Measurements from ENCODE around the gene CCDC69. TPM values are rescaled to one million over a fixed set of nuclear protein-coding genes. Genes with fewer than 3 reads are reported as not detected.

CCDC69 gene
- total and polyA plus RNA-seq, 2 of the 8 experiments (the other 6 are each of a cell fraction or from before 2014, with no cell fraction given), result 8.4 to 10.8 TPM

- Histone ChIP-seq H3K56ac (replicated peaks; ENCODE audit: insufficient read length, low read depth, low read length) (no peak overlapping the region), H3K36me3 (ENCODE audit: control insufficient read depth in 2 of 4, insufficient read depth in 4 of 4, low read length in 3 of 4) (no peaks in the 10 kb centered on the region), H3K4me3 (ENCODE audit: extremely low read depth in 1 of 4, insufficient read depth in 2 of 4, low read depth in 3 of 4, low read length in 4 of 4) (no peak overlapping the region), H3K9ac (replicated peaks in 1 of 4; ENCODE audit: extremely low read depth in 1 of 4, low read depth in 3 of 4, low read length in 3 of 4) (no peak overlapping the region), H2BK5ac (ENCODE audit: low read depth, low read length) (no peak overlapping the region), H2AK5ac (ENCODE audit: low read depth, low read length) (no peak overlapping the region), H3K23me2 (ENCODE audit: low read depth, low read length) (no peaks in the 10 kb centered on the region), H3K4me2 (ENCODE audit: insufficient read depth in 1 of 2, low read depth in 2 of 2, low read length in 2 of 2) (peak overlapping the region in 1 of 2 experiments; percentile 49; a peak in 2 of 4 replicates), H3K23ac (ENCODE audit: insufficient read length) (no peak overlapping the region), H3K14ac (ENCODE audit: insufficient read length) (no peak overlapping the region), H4K5ac (ENCODE audit: insufficient read length, low read depth, low read length) (no peak overlapping the region), H2BK12ac (ENCODE audit: low read depth, low read length) (no peak overlapping the region), H3K79me2 (ENCODE audit: control insufficient read depth in 1 of 2, insufficient read depth in 2 of 2, low read length in 2 of 2) (no peaks in the 10 kb centered on the region), H2AFZ (ENCODE audit: low read length) (peak overlapping the region; percentile 72; the same call in 1 of the 2 replicates), H3K27ac (ENCODE audit: low read depth, low read length) (no peak overlapping the region), H3K79me1 (ENCODE audit: low read depth, low read length) (no peaks in the 10 kb centered on the region), H3K4ac (replicated peaks; ENCODE audit: insufficient read length, low read depth, low read length) (no peak overlapping the region), H4K8ac (ENCODE audit: extremely low read depth, insufficient read depth, low read length) (no peak overlapping the region), H4K20me1 (replicated peaks in 1 of 2; ENCODE audit: control insufficient read depth in 1 of 2, insufficient read depth in 2 of 2, low read length in 2 of 2) (no peaks in the 10 kb centered on the region), H3K9me3 (ENCODE audit: insufficient read depth in 2 of 2, low read depth in 1 of 2, low read length in 1 of 2) (no peaks in the 10 kb centered on the region), H3K4me1 (replicated peaks in 1 of 4; ENCODE audit: control insufficient read depth in 3 of 4, insufficient read depth in 4 of 4, low read length in 3 of 4) (peaks cover 0 to 11% (median 0%) of the 10 kb centered on the region in 4 experiments; a peak in 1 of 7 replicates), H4K91ac (replicated peaks; ENCODE audit: insufficient read length, low read length) (no peak overlapping the region), H3K27me3 (replicated peaks in 1 of 4; ENCODE audit: control insufficient read depth in 3 of 4, extremely low read depth in 1 of 4, insufficient read depth in 3 of 4, low read length in 3 of 4) (no peaks in the 10 kb centered on the region), H2BK120ac (replicated peaks; ENCODE audit: low read depth, low read length) (no peak overlapping the region), H2BK15ac (ENCODE audit: low read length) (no peak overlapping the region), H2BK20ac (ENCODE audit: low read length) (no peak overlapping the region), H3K18ac (ENCODE audit: extremely low read depth, low read length) (no peak overlapping the region)
- no peak for DNase-seq (ENCODE audit: low read depth in 1 of 2, low spot score in 2 of 2)
- WGBS, 2 experiments (ENCODE audit: extremely low coverage in 1 of 2, insufficient coverage in 1 of 2, insufficient read length in 1 of 2, insufficient replicate concordance in 2 of 2, low coverage in 1 of 2, low lambda C conversion rate in 2 of 2, missing lambda C conversion rate in 1 of 2), result 78% methylated on average over 13 of the region's 15 CpGs; no CpG with 5 or more reads in 1 of the 2 experiments
- ChIA-PET POLR2A (ENCODE audit: partially characterized antibody) (no interaction called here), CTCF (ENCODE audit: partially characterized antibody) (interaction anchor here (0.6 to 3.4 kb wide), 3 partner anchors 49 to 291 kb away, joined by 3 to 12 read pairs (median 4); no protein-coding TSS in a partner anchor)
- no peak for FAIRE-seq
- TF ChIP-seq MAFK (IDR thresholded peaks at IDR 0.05; ENCODE audit: low read depth, low read length), result no peak
- no peak for TF ChIP-seq SIRT6 (IDR thresholded peaks at IDR 0.05; ENCODE audit: low read length)
- no peak for TF ChIP-seq MAX (IDR thresholded peaks at IDR 0.05)
- TF ChIP-seq CBX8 (IDR thresholded peaks at IDR 0.05; ENCODE audit: borderline replicate concordance, low read depth, low read length), result no peak
- TF ChIP-seq ATF3 (IDR thresholded peaks at IDR 0.05; ENCODE audit: insufficient read depth, low read depth, low read length), result no peak
- no peak for TF ChIP-seq RNF2 (IDR thresholded peaks at IDR 0.05; ENCODE audit: borderline replicate concordance, low read depth, low read length, missing control alignments, poor library complexity, severe bottlenecking)
- TF ChIP-seq CREB1 (IDR thresholded peaks at IDR 0.05), result no peak
- TF ChIP-seq SRF (IDR thresholded peaks at IDR 0.05; ENCODE audit: low read depth, low read length), result no peak
- no peak for TF ChIP-seq RAD21 (IDR thresholded peaks at IDR 0.05 in 1 of 2, conservative IDR thresholded peaks at IDR 0.05 in 1 of 2; ENCODE audit: low read depth in 2 of 2, low read length in 2 of 2)
- TF ChIP-seq TAF7 (optimal IDR thresholded peaks at IDR 0.05; ENCODE audit: borderline replicate concordance, low read depth, low read length), result no peak
- no peak for TF ChIP-seq SP2 (IDR thresholded peaks at IDR 0.05; ENCODE audit: low read length)
Measured at GRCh38 chr5:151174612-151175101, 49.2 kb downstream of the CCDC69 start.
